ENCODE results near the gene DDX25. TPM values are rescaled to one million over a fixed set of nuclear protein-coding genes. Genes with fewer than 3 reads are reported as not detected.
A peak's percentile ranks its signal among the peaks of the same experiment; 100 is the strongest.
"Not testable (repeated sequence)": the region's sequence is repeated elsewhere in the genome, so short reads cannot be mapped to it uniquely, and the experiment has no call there.

DDX25 gene
- not detected for total RNA-seq

DNA sequence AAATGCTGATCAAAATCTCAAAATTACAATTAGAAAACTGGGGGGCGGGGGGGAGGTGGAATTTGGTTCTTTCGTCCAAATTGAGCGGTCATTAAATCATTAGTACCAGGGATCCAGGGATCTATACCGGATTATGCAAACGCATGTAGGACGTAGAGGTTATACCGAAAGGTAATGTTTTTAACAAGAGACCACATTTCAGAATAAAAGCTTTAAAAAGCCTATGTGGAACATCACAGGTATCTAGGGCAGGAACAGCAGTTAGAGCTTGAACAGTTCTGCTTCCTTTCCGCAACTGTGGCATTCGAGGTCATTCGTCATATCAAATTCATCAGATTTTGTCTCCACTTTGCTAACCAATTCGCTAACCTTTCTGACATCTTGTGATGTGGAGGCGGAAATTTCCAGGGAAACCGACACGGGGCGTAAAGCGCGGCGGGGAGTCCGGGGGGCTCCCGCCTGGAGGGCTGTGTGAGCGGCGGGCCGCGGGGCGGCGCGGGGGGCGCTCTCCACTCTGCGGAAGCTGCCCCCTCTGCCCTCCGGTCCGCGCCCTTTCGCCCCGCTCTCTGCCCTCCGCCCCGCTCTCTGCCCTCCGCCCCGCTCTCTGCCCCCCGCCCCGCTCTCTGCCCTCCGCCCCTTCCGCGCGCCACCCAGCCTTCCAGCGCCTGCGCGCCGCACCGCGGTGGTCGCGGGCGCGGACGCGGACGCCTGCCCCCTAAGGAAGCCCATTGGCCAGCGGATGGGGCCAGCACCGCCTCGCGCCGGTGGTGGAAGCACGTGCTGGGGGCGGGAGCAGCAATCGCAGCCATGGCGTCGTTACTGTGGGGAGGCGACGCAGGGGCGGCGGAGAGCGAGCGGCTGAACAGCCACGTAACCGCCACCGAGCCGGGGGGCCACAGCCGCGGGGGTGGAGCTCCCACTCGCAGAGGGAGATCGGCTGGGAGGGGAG is at the start of gene DDX25:
DDX25 (plus strand) TSS at position 798 of the 949 bp plus-strand sequence; CDS start at position 808, 10 bp downstream.
- Histone ChIP-seq H3K4me1 (peaks cover 11 to 24% of the 10 kb centered on the region in 2 donors), H3K27me3 (peaks cover 24 to 28% (median 25%) of the 10 kb centered on the region in 3 donors), H3K36me3 (peaks cover 0 to 8% of the 10 kb centered on the region in 2 donors), H3K9me3 (no peaks in the 10 kb centered on the region), H3K27ac (no peak within 1 kb of the TSS), H3K4me3 (peak within 1 kb of the TSS; percentile 62 to 85 (median 74))
- ATAC-seq (no peak), DNase-seq (no peak)
- intact Hi-C loops (cut with DNase I; ENCODE audit: low total_unique reads): loop anchor here (1.0 to 5.0 kb wide), 2 partner anchors 17 to 208 kb away; partner anchors contain the start of gene HYLS1
- in situ Hi-C loops (cut with MboI; ENCODE audit: low sequenced_read_pairs in 4 of 4): no loop called here
- TF ChIP-seq POLR2A (IDR thresholded peaks at IDR 0.05): no peak
- TF ChIP-seq, protein P1, sequence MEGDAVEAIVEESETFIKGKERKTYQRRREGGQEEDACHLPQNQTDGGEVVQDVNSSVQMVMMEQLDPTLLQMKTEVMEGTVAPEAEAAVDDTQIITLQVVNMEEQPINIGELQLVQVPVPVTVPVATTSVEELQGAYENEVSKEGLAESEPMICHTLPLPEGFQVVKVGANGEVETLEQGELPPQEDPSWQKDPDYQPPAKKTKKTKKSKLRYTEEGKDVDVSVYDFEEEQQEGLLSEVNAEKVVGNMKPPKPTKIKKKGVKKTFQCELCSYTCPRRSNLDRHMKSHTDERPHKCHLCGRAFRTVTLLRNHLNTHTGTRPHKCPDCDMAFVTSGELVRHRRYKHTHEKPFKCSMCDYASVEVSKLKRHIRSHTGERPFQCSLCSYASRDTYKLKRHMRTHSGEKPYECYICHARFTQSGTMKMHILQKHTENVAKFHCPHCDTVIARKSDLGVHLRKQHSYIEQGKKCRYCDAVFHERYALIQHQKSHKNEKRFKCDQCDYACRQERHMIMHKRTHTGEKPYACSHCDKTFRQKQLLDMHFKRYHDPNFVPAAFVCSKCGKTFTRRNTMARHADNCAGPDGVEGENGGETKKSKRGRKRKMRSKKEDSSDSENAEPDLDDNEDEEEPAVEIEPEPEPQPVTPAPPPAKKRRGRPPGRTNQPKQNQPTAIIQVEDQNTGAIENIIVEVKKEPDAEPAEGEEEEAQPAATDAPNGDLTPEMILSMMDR (IDR thresholded peaks at IDR 0.05 in 4 of 5, conservative IDR thresholded peaks at IDR 0.05 in 1 of 5): no peak

DNA sequence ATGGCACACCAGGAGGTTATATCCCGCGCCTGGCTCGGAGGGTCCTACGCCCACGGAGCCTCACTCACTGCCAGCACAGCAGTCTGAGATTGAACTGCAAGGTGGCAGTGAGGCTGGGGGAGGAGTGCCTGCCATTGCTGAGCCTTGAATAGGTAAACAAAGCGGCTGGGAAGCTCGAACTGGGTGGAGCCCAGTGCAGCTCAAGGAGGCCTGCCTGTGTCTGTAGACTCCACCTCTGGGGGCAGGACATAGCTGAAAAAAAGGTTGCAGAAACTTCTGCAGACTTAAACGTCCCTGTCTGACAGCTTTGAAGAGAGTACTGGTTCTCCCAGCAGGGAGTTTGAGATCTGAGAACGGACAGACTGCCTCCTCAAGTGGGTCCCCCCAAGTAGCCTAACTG is 46.6 kb upstream of the DDX25 start:
- H3K27me3 ChIP-seq; H3K4me3 ChIP-seq; H3K36me3 ChIP-seq; H3K4me1 ChIP-seq; H3K27ac ChIP-seq; H3K9me3 ChIP-seq; in situ Hi-C loops (cut with MboI; ENCODE audit: low sequenced_read_pairs in 4 of 4); DNase-seq; ATAC-seq; intact Hi-C loops (cut with DNase I; ENCODE audit: low total_unique reads): not testable (repeated sequence)

DNA sequence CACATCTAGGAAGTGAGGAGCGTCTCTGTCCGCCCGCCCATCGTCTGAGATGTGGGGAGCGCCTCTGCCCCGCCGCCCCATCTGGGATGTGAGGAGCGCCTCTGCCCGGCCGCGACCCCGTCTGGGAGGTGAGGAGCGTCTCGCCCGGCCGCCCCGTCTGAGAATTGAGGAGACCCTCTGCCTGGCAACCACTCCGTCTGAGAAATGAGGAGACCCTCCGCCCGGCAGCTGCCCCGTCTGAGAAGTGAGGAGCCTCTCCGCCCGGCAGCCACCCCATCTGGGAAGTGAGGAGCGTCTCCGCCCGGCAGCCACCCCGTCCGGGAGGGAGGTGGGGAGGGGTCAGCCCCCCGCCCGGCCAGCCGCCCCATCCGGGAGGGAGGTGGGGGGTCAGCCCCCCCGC is 41.5 kb upstream of the DDX25 start:
- H3K4me3 ChIP-seq; intact Hi-C loops (cut with DNase I; ENCODE audit: low total_unique reads); ATAC-seq; DNase-seq; H3K4me1 ChIP-seq; in situ Hi-C loops (cut with MboI; ENCODE audit: low sequenced_read_pairs in 4 of 4); H3K36me3 ChIP-seq; H3K27me3 ChIP-seq; H3K9me3 ChIP-seq; H3K27ac ChIP-seq: not testable (repeated sequence)

DNA sequence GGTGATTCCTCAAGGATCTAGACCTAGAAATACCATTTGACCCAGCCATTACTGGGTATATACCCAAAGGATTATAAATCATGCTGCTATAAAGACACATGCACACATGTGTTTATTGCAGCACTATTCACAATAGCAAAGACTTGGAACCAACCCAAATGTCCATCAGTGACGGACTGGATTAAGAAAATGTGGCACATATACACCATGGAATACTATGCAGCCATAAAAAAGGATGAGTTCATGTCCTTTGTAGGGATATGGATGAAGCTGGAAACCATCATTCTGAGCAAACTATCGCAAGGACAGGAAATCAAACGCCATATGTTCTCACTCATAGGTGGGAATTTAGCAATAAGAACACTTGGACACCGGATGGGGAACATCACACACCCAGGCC is 39.0 kb upstream of the DDX25 start:
- DNase-seq; ATAC-seq; H3K27me3 ChIP-seq; intact Hi-C loops (cut with DNase I; ENCODE audit: low total_unique reads); H3K9me3 ChIP-seq; H3K36me3 ChIP-seq; H3K4me3 ChIP-seq; H3K27ac ChIP-seq; in situ Hi-C loops (cut with MboI; ENCODE audit: low sequenced_read_pairs in 4 of 4); H3K4me1 ChIP-seq: not testable (repeated sequence)

DNA sequence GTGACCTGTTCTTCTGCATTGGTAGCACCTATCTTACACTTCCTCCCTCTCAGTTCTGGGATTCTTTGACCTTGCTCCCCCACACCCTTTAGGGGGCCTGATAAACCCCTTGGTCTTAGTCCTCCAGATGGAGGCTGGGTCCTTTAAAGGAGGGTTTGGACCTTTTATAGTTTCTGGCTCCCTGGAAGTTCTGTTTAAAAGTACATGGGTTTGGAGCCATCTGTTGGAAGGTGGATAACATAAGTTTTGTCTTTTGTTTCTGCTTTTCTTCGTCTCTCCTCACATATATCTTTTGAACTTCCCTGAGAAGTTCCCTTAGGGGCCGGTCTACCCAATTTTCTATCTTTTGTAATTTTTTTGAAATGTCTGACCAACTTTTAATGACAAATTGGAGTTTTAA is 34.8 kb upstream of the DDX25 start:
- H3K4me3 ChIP-seq: no peak overlapping the region
- in situ Hi-C loops (cut with MboI; ENCODE audit: low sequenced_read_pairs in 4 of 4) (no loop called here), intact Hi-C loops (cut with DNase I; ENCODE audit: low total_unique reads) (no loop called here)
- no peaks in the 10 kb centered on the region for H3K27me3 ChIP-seq
- DNase-seq (no peak), ATAC-seq (no peak)
- H3K27ac ChIP-seq: no peak overlapping the region
- TF ChIP-seq POLR2A (IDR thresholded peaks at IDR 0.05): no peak
- TF ChIP-seq, protein P1 (IDR thresholded peaks at IDR 0.05 in 4 of 5, conservative IDR thresholded peaks at IDR 0.05 in 1 of 5): no peak
- H3K9me3 ChIP-seq: no peaks in the 10 kb centered on the region
- H3K36me3 ChIP-seq: no peaks in the 10 kb centered on the region
- H3K4me1 ChIP-seq: no peaks in the 10 kb centered on the region

DNA sequence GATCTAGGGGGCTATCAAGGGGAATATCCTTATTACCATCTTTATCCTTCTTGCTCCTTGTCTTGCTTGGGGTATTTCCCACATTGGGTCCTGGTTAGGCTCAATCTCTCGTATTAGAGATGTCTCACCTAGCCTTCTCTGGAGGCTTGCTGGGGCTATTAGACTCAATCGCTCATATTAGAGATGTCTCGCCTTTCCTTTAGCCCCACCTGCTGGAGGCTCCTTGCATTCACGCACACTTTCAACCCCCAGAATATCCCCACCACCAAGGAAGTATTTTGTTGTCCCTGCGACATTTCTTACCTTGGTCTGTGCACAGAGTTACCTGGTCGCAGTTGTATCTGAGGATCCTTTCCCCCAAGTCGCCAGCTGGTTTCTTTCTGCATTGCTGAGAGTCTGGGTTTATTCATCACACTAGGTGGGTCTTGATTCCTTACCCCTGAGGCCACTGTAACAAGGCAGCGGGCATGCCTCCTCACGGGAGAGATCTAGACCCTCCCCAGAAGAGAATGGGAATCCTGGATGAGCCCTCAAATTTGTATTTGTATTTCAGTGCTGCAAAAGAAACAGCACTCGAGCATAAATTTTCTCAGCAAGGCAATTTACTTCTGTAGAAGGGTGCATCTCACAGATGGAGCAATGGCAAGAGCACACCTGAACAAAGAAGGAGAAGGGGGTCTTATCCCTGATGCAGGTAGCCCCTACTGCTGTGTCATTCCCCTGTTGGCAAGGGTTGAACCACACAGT is 32.7 kb upstream of the DDX25 start:
- no peaks in the 10 kb centered on the region for H3K4me1 ChIP-seq
- in situ Hi-C loops (cut with MboI; ENCODE audit: low sequenced_read_pairs in 4 of 4) (no loop called here), intact Hi-C loops (cut with DNase I; ENCODE audit: low total_unique reads) (no loop called here)
- H3K27ac ChIP-seq: no peak overlapping the region
- ATAC-seq: no peak
- no peaks in the 10 kb centered on the region for H3K27me3 ChIP-seq
- no peak overlapping the region for H3K4me3 ChIP-seq
- TF ChIP-seq POLR2A (IDR thresholded peaks at IDR 0.05): no peak
- TF ChIP-seq, protein P1 (IDR thresholded peaks at IDR 0.05 in 4 of 5, conservative IDR thresholded peaks at IDR 0.05 in 1 of 5): no peak
- H3K9me3 ChIP-seq: no peaks in the 10 kb centered on the region
- DNase-seq: no peak
- H3K36me3 ChIP-seq: no peaks in the 10 kb centered on the region
